Stomach (tissue), 4 donors: ENCODE measurements around the gene NDUFA6.
"Not testable (repeated sequence)": the region's sequence is repeated elsewhere in the genome, so short reads cannot be mapped to it uniquely, and the experiment has no call there.

ENCODE experiments used
- POLR2A ChIP-seq, 4 donors: fragments of 450-650 bp; IDR thresholded peaks; one replicate each; pipeline ENCODE4 v1.6.1; 2016; ENCODE audit warnings: antibody characterized with exemption in 4 of 4, control low read depth in 2 of 4, mild to moderate bottlenecking in 1 of 4, moderate library complexity in 1 of 4
- POLR2AphosphoS5 ChIP-seq, 3 donors: sonication (generic); formaldehyde crosslinking; IDR thresholded peaks; one replicate each; pipeline ENCODE4 v1.6.1; 2016; ENCODE audit warnings: antibody characterized with exemption in 3 of 3
- TF ChIP-seq, protein P1 (sequence below), 7 experiments: fragments of 450-650 bp in 4 of 7; fragments of 200-600 bp in 3 of 7; sonication (generic) in 3 of 7; IDR thresholded peaks; one replicate each; pipeline ENCODE4 v1.5.1; 2016 to 2019; ENCODE audit warnings: antibody characterized with exemption in 7 of 7, control low read depth in 2 of 7, mild to moderate bottlenecking in 1 of 7

DNA sequence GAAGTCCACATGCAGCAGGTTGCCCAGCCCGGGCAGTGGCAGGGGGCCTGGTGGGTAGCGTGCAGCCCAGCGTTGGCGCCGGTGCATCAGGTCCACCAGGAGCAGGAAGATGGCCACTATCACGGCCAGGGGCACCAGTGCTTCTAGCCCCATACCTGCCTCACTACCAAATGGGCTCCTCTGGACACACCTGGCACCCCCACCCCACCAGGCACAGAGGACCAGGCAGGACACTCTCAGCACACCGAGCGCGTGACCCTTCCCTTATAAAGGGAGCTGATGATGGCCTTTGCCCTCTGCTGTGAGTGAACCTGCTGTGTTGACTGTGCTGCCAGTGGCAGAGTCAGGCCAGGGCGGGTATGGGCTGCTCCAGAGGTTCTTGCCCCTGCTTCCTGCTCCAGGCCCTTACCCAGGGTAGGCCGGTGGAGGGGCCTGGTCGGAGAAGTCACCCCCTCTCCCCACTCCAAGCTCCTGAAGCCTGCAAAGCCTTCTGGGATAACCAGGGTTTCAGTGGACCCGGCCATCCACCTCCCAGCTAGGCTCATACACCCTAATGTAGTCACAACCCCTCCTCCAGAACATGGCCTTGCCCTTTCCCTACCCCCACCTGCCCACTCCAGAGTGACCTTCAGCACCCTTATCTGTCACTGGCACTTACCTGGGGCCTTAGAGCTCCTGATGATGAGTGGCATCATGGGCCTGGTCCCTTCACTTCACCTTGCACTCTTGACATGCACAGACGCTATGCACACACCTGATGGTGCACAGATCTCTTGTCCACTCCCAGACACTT is 40.3 kb upstream of the NDUFA6 start, which contains the start of gene CYP2D6:
- not testable (repeated sequence) for TF ChIP-seq POLR2A, POLR2AphosphoS5 (IDR thresholded peaks at IDR 0.05)
- TF ChIP-seq, protein P1, sequence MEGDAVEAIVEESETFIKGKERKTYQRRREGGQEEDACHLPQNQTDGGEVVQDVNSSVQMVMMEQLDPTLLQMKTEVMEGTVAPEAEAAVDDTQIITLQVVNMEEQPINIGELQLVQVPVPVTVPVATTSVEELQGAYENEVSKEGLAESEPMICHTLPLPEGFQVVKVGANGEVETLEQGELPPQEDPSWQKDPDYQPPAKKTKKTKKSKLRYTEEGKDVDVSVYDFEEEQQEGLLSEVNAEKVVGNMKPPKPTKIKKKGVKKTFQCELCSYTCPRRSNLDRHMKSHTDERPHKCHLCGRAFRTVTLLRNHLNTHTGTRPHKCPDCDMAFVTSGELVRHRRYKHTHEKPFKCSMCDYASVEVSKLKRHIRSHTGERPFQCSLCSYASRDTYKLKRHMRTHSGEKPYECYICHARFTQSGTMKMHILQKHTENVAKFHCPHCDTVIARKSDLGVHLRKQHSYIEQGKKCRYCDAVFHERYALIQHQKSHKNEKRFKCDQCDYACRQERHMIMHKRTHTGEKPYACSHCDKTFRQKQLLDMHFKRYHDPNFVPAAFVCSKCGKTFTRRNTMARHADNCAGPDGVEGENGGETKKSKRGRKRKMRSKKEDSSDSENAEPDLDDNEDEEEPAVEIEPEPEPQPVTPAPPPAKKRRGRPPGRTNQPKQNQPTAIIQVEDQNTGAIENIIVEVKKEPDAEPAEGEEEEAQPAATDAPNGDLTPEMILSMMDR (IDR thresholded peaks at IDR 0.05): not testable (repeated sequence)
